A549 (cell line): ENCODE data around the gene POMT2.

ENCODE experiments used
- CHD2 ChIP-seq: fragments of 150-350 bp; IDR thresholded peaks from 2 replicates; pipeline ENCODE4 v1.6.1; 2014; ENCODE audit warnings: low read length; ENCODE audit not compliant: partially characterized antibody
- ESRRA ChIP-seq: fragments of 150-350 bp; IDR thresholded peaks from 2 replicates; pipeline ENCODE4 v1.6.1; 2014; ENCODE audit warnings: mild to moderate bottlenecking, low read length, borderline replicate concordance
- KDM1A ChIP-seq: fragments of 200-600 bp; sonication (generic); IDR thresholded peaks from 2 replicates; pipeline ENCODE4 v1.6.1; 2016; ENCODE audit warnings: low read depth, mild to moderate bottlenecking
- POLR2A ChIP-seq: IDR thresholded peaks from 2 replicates; pipeline ENCODE4 v1.6.1; 2012; ENCODE audit warnings: mild to moderate bottlenecking, low read length
- SREBF2 ChIP-seq: fragments of 450-650 bp; IDR thresholded peaks from 2 replicates; pipeline ENCODE4 v1.6.1; 2014; ENCODE audit warnings: mild to moderate bottlenecking, moderate library complexity
- TF ChIP-seq, protein P1 (sequence below): fragments of >200 bp; sonication (Bioruptor Twin); formaldehyde crosslinking; IDR thresholded peaks from 3 replicates; pipeline ENCODE4 v1.5.1; 2016
- TF ChIP-seq, protein P2 (sequence below): fragments of 200-600 bp; sonication (generic); IDR thresholded peaks from 2 replicates; pipeline ENCODE4 v1.6.1; 2016; ENCODE audit warnings: antibody characterized with exemption, mild to moderate bottlenecking, moderate library complexity

DNA sequence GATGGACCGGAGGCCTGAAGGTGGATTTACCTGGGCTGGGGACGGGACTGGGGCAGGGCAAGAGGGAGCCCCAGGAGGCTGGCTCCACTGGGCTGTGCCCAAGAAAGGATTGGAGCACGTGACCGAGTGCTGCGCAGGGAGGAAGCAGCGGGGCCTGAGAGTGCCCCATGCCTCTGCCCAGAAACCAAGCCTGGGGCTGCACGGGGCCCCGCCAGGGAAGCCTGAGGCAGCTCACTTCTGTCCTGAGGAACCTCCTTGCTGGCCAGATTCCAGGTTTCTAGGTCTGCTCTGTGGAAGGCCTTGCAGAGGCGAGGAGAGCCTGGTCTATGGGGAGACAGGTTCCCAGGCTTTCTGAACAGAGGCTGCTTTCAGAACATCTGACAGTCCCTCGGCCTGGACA, 60.1 kb downstream of the POMT2 start:
- TF ChIP-seq, protein P1, sequence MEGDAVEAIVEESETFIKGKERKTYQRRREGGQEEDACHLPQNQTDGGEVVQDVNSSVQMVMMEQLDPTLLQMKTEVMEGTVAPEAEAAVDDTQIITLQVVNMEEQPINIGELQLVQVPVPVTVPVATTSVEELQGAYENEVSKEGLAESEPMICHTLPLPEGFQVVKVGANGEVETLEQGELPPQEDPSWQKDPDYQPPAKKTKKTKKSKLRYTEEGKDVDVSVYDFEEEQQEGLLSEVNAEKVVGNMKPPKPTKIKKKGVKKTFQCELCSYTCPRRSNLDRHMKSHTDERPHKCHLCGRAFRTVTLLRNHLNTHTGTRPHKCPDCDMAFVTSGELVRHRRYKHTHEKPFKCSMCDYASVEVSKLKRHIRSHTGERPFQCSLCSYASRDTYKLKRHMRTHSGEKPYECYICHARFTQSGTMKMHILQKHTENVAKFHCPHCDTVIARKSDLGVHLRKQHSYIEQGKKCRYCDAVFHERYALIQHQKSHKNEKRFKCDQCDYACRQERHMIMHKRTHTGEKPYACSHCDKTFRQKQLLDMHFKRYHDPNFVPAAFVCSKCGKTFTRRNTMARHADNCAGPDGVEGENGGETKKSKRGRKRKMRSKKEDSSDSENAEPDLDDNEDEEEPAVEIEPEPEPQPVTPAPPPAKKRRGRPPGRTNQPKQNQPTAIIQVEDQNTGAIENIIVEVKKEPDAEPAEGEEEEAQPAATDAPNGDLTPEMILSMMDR, result no peak
- TF ChIP-seq CHD2, result no peak
- TF ChIP-seq POLR2A, result no peak
- TF ChIP-seq, protein P2, sequence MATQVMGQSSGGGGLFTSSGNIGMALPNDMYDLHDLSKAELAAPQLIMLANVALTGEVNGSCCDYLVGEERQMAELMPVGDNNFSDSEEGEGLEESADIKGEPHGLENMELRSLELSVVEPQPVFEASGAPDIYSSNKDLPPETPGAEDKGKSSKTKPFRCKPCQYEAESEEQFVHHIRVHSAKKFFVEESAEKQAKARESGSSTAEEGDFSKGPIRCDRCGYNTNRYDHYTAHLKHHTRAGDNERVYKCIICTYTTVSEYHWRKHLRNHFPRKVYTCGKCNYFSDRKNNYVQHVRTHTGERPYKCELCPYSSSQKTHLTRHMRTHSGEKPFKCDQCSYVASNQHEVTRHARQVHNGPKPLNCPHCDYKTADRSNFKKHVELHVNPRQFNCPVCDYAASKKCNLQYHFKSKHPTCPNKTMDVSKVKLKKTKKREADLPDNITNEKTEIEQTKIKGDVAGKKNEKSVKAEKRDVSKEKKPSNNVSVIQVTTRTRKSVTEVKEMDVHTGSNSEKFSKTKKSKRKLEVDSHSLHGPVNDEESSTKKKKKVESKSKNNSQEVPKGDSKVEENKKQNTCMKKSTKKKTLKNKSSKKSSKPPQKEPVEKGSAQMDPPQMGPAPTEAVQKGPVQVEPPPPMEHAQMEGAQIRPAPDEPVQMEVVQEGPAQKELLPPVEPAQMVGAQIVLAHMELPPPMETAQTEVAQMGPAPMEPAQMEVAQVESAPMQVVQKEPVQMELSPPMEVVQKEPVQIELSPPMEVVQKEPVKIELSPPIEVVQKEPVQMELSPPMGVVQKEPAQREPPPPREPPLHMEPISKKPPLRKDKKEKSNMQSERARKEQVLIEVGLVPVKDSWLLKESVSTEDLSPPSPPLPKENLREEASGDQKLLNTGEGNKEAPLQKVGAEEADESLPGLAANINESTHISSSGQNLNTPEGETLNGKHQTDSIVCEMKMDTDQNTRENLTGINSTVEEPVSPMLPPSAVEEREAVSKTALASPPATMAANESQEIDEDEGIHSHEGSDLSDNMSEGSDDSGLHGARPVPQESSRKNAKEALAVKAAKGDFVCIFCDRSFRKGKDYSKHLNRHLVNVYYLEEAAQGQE, result no peak
- no peak for TF ChIP-seq SREBF2
- no peak for TF ChIP-seq KDM1A
- no peak for TF ChIP-seq ESRRA
